HG02798 (cell line): ENCODE measurements around the gene GDPD4.

Experiments
- ATAC-seq: cut with Tn5 transposase; IDR thresholded peaks from one replicate; pipeline ENCODE4 v1.9.1; 2021; ENCODE audit warnings: mild to moderate bottlenecking; ENCODE audit not compliant: unreplicated experiment, poor library complexity

The GDPD4 gene

GRCh38 chr11:77250881-77251640 lies 50.4 kb downstream of the GDPD4 start:
- no peak for ATAC-seq

GRCh38 chr11:77249427-77249826 lies 52.1 kb downstream of the GDPD4 start:
- no peak for ATAC-seq

GRCh38 chr11:77244277-77245027 lies 57.0 kb downstream of the GDPD4 start:
- no peak for ATAC-seq

- ATAC-seq = no peak
Observed at GRCh38 chr11:77236901-77237300, 64.6 kb downstream of the GDPD4 start.

- ATAC-seq = no peak
Observed at GRCh38 chr11:77233011-77233410, 68.5 kb downstream of the GDPD4 start.

- ATAC-seq = no peak
Observed at GRCh38 chr11:77232242-77232641, 69.2 kb downstream of the GDPD4 start.

- ATAC-seq = no peak
Observed at GRCh38 chr11:77231800-77232199, 69.7 kb downstream of the GDPD4 start.

GRCh38 chr11:77230878-77231605 lies 70.4 kb downstream of the GDPD4 start:
- ATAC-seq = no peak

- no peak for ATAC-seq
Observed at GRCh38 chr11:77223797-77224196, 77.7 kb downstream of the GDPD4 start.

- ATAC-seq = no peak
Observed at GRCh38 chr11:77217156-77217555, 84.3 kb downstream of the GDPD4 start.

GRCh38 chr11:77215106-77215505 lies 86.4 kb downstream of the GDPD4 start:
- no peak for ATAC-seq

- ATAC-seq = no peak
Observed at GRCh38 chr11:77214557-77214956, 86.9 kb downstream of the GDPD4 start.

GRCh38 chr11:77213589-77214428 lies 87.7 kb downstream of the GDPD4 start:
- no peak for ATAC-seq

- no peak for ATAC-seq
Observed at GRCh38 chr11:77213029-77213579, 88.4 kb downstream of the GDPD4 start.

GRCh38 chr11:77212314-77213007 lies 89.0 kb downstream of the GDPD4 start:
- ATAC-seq = no peak

- ATAC-seq = no peak
Observed at GRCh38 chr11:77211594-77212251, 89.8 kb downstream of the GDPD4 start.

- ATAC-seq = no peak
Observed at GRCh38 chr11:77211040-77211451, 90.4 kb downstream of the GDPD4 start.

GRCh38 chr11:77209663-77210062 lies 91.8 kb downstream of the GDPD4 start:
- no peak for ATAC-seq

- no peak for ATAC-seq
Observed at GRCh38 chr11:77208535-77208934, 93.0 kb downstream of the GDPD4 start.
